DND-41 (cell line): ENCODE measurements around the gene WARS2.

Experiments used
- CTCF ChIP-seq: IDR thresholded peaks from 2 replicates; pipeline ENCODE4 v1.5.1; 2012; ENCODE audit warnings: borderline replicate concordance, low read length, moderate library complexity, mild to moderate bottlenecking; ENCODE audit not compliant: poor library complexity, severe bottlenecking; ENCODE audit errors: extremely low read depth
- EZH2 ChIP-seq: IDR thresholded peaks from 3 replicates; pipeline ENCODE4 v1.6.1; 2012; ENCODE audit warnings: borderline replicate concordance, low read depth, mild to moderate bottlenecking, moderate library complexity, low read length, inconsistent platforms; ENCODE audit not compliant: severe bottlenecking

- TF ChIP-seq CTCF (no peak), EZH2 (no peak)
These were observed 158.2 kb downstream of the WARS2 start for GRCh38 chr1:118982266-118982665.
